Measurements from ENCODE around the gene NEURL1.

GRCh38 chr10:103529539-103529938 is 36.0 kb downstream of the NEURL1 start:
- TF ChIP-seq EZH2 (IDR thresholded peaks at IDR 0.05; ENCODE audit: insufficient read depth, poor library complexity, severe bottlenecking) (no peak), EZH2phosphoT487 (IDR thresholded peaks at IDR 0.05; ENCODE audit: insufficient read depth, low read depth) (no peak)

Data from GM23248 (cell line).